GM19238 (cell line): Measurements from ENCODE around the gene TMTC1.
A peak's percentile ranks its signal among the peaks of the same experiment; 100 is the strongest.
"Not testable (repeated sequence)": the region's sequence is repeated elsewhere in the genome, so short reads cannot be mapped to it uniquely, and the experiment has no call there.

ENCODE experiments used
- DNase-seq: peaks from one replicate; pipeline ENCODE4 v3.0.0; 2011; ENCODE audit warnings: low spot score; ENCODE audit not compliant: insufficient read length

TMTC1 gene

DNA sequence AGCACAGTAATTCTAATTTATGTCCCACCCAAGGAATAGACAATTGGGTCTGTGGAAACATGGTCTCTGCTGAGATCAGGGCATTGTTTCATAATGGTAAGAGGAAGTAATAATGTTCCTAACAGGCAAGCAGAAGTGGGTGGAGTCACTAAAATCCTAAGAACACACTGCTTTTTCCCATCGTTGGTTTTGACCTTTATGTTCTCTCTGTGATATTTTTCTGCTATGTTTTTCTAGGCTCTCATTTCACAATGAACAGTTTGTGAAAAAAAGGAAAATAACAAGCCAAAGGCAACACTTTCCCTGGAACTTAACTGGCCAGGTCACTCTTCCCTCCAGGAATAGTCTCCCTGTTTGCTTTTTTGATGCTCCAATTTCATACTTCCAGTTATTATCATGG is 205.7 kb downstream of the TMTC1 start:
- no peak for DNase-seq

DNA sequence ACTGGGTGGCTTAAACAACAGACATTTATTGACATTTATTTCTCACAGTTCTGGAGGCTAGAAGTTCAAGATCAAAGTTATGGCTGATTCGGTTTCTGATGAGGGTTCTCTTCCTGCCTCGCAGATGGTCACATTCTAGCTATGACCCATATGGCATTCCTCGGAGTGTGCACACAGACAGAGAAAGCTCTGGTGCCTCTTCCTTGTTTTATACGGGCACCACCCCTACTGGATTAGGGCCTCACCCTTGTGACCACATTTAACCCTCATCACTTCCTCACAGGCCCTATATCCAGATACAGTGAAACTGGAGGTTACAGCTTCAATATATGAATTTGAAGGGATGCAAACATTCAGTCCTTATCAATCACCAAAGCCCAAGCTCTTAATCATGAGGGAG is 209.2 kb downstream of the TMTC1 start:
- no peak for DNase-seq

DNA sequence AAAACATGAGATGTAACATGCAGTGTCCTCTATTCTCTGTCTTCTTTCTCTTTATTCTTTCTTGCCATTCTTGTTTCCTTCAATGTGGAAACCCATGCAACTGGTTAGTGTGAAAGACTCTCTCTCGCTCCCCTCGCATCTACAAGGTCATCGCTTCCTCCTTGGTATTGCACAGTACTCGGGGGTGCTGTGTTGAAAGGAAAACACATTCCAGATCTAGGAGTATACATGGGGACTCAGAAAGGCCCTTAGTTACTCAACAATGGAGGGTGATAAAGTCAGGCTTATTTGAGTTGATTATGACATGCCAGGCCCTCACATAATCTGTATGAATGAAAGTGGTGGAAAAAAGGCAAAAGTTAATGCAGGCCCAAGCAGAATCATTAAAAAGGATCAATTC is 210.8 kb downstream of the TMTC1 start:
- no peak for DNase-seq

DNA sequence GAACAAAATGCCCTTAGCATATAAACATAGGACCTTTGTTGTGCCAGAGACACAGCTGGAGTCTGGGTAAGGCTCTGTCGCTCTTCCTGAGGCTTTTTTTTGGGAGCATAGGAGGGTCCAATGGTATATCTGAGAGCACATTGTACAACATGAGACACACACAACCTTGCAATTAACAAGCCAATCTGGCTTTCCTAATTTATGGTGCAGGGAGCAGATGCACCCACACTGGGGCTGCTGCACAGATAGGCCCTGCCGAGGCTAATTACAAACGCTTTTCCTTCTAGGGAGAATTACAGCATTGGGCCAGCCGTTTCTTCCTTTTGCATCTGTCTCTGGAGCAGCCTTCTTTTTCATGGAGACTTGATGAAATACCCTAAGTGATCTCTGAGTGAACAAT is 211.3 kb downstream of the TMTC1 start:
- no peak for DNase-seq

GRCh38 chr12:29569132-29569757 is 214.5 kb downstream of the TMTC1 start:
- DNase-seq = no peak

DNA sequence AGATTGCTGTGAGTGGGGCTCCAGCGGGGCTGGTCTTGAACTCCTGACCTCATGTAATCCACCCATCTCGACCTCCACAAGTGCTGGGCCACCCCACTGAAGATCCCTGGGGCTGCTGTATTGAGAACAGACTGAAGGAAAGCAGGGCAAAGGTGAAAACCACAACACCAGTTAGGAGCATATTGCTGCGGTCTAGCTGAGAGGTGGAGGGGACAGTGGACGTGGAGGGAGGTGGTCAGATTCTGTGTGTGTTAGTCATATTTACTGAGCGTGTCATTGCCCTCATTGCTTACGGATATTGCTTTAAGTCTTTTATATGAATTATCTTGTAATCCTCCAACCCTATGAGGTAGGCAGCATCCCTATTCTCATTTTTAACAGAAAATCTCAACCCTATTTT is 217.3 kb downstream of the TMTC1 start:
- no peak for DNase-seq

GRCh38 chr12:29565727-29566126 is 218.0 kb downstream of the TMTC1 start:
- DNase-seq = no peak

DNA sequence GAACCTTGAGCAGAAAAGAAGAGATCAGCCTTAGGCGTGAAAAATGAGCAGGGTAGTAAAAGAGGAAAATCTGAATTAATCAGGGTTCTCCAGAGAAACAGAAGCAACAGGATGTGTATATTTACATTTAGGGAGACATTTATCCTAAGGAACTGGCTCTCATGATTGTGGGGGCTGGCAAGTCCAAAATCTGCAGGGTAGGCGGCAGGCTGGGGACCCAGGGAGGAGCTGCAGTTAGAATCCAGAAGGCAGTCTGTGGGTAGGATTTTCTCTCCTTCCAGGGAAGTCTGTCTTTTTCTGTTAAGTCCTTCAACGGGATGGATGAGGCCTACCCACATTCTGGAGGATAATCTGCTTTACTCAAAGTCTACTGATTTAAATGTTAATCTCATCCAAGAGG is 218.8 kb downstream of the TMTC1 start:
- no peak for DNase-seq

DNA sequence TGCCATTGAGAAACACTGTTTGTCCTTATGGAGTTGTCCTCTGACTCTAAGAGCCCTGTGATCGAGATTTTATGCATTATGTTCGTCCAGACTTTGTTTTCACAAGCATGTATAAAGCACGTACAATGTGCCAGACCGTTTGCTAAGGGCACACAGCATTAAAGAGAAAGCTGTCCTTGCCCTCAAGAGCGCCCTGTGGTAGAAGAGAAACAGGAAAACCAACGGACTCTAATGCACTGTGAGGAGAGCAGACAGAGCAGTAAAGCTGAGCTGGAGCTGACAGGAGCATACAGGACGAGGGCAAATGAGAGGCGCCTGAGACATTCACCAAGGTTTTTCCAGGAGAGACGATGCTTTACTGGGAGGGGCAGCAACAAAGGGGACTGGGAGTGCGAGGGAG is 220.1 kb downstream of the TMTC1 start:
- DNase-seq = no peak

DNA sequence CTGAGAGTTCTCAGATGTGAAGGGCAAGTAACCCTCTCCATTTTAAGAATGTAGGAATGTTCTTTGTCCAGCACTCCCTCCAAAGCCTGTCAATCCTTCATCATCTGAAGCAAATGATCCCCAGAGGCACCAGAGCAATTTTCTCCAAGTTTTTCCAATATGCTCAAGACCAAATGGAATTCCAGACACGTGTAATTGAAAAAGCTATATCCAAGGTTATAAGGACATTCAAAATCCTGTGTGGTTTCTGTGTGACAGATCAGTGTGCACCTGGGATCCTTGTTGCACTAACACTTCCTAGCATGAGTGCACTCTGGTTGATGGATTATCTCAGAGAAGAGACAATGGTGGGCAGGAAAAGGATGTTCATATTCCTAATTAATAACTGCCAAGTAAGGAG is 220.7 kb downstream of the TMTC1 start:
- no peak for DNase-seq

DNA sequence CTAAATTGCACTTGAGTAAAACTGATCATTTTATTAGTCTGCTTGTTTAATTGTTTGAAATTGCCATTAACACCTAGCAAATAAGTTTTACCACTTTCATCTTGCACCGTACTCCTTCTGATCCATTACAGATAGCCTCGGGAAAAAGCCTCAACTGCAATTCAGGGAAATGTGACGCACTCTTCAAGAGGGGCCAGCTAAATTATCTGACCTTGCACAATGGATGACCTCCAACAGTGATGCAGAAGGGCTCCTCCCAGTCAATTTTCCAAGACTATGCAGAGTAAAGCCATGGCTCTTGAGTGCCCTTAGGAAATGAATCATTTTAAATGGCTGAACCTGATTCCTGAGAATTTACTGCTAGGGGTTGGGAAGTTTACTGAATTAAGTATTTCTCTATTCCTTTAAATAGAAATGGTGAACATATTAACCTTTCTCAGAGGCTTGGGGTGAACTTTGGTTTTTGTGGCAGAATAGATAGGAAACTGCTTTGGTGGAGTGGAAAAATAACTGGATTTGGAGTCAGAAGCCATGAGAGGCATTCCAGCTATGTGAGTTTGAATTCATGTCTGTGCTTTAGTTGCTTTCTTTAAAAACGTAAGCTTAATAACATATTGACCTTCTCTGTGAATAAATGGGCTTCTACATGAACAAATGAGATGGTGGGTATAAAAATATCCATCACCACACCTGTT is 221.5 kb downstream of the TMTC1 start:
- DNase-seq = no peak

DNA sequence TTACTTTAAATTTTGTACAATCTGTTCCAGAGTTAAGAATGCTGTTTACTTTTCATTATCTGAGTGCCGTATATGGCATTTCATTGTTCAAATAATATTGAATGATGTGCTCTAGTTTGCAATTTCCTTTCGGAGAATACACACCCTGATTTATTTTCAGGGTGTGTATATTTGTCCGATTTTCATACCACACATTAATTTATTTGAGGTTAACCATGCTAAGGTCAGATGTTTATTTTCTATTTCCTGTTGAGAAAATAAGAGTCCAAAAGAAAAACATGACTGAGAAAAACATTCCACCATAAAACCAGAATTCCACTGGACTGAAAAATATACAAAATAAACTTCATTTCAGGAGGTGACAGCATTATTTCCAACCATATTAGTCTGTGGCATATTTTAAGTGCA is 222.1 kb downstream of the TMTC1 start:
- no peak for DNase-seq

- no peak for DNase-seq
Observed at GRCh38 chr12:29559198-29559597, 224.5 kb downstream of the TMTC1 start.

DNA sequence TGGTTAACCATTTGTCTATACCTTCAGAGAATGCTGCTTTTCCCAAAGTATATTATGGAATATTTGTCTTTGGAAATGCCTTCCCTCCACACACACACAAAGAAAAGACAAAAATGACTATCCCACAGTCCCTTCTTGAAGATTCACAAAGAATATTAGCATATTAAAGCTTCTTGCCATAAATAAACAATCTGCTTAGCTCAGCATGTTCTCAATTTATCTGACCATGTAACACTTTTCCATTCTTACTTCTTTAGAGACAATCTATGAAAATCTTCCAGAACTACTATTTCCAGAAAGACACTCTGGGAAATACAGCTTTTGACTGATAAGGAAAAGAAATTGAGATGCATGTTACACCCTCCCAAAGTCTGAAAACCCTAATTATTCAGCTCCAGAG is 227.4 kb downstream of the TMTC1 start:
- no peak for DNase-seq

DNA sequence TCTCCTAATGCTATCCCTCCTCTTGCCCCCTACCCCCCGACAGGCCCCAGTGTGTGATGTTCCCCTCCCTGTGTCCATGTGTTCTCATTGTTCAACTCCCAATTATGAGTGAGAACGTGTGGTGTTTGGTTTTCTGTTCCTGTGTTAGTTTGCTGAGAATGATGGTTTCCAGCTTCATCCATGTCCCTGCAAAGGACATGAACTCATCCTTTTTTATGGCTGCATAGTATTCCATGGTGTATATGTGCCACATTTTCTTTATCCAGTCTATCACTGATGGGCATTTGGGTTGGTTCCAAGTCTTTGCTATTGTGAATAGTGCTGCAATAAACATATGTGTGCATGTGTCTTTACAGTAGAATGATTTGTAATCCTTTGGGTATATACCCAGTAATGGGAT is 228.3 kb downstream of the TMTC1 start:
- not testable (repeated sequence) for DNase-seq

DNA sequence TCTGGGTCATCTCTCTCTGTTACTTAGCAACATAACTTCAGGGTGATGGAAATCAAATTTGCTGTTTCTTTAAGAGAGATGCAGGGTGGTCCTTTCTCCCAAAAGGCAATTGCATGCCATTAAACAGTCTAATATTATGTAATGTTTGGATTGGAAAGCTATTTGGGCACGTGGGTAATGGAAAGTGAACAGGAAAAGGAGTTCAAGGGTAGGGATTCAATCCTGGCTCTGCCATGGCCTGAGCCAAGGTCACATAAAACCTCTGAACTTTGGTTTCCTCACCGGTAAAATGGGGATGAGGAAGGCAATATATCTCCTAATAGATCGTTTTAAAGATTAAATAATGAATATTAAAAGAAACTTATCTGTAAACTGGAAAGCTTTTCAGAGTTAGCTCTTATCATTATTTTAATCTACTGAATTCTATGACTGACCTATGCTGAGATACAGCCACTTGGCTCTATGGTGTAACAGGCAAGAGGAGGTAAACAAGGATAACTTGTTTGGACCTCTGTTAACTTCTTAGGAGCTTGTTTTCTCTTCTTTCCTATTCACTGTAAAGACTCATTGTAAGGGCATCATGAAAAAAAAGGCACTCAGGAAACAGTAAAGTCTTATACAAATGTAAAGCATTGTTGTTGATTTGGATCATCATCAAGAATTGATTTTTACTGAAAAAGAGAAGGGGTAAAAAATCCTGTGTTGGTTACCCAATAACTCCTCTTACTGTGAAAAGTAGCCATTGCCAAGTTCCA is 230.6 kb downstream of the TMTC1 start:
- no peak for DNase-seq

GRCh38 chr12:29552324-29552927 is 231.3 kb downstream of the TMTC1 start:
- peak; percentile 13 for DNase-seq

GRCh38 chr12:29551812-29552211 is 231.9 kb downstream of the TMTC1 start:
- no peak for DNase-seq

DNA sequence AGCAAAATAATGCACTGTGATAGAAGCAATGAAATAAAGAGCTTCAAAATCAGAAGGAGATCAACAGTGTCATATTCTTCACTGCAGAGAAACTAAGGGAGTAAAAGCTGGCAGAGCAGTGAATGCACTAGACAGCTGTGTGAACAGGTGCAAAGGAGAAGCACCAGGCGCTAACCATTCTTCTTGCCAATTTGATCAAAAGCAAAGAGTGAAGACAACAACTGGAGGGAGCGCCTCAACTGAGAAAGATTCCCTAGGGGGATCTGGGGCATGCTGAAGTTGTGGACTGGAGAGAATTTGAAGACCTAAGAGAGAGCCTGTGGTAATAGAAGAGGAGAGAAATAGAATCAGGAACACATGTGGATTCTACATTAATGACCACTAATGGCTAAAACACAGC is 235.9 kb downstream of the TMTC1 start:
- DNase-seq = no peak

- DNase-seq = no peak
Observed at GRCh38 chr12:29547151-29547632, 236.6 kb downstream of the TMTC1 start.

DNA sequence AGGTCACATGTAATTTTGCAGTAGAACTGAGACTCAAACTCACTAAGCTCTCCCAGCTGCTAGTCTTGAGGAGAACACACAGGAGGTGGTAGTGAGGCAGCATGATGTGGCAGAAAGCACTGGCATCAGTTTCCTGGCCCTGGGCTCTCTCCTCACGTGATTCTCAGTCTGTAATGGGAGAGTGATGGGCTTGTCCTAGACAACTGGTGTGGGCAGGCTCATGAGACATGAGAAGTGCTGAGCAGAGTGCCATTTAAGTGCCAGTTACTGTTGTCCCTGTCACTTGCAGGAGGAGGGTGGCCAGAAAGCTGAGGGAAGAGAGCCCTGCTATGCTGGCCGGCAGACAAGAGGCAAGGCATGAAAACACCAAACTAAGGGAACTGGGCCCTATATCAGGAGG is 237.7 kb downstream of the TMTC1 start:
- no peak for DNase-seq

GRCh38 chr12:29545102-29545467 is 238.7 kb downstream of the TMTC1 start:
- DNase-seq = no peak
